Ishikawa (cell line): ENCODE measurements around the gene SF3B1.

Experiments used
- CEBPB ChIP-seq: IDR thresholded peaks from 2 replicates; pipeline ENCODE4 v1.6.1; 2012
- CREB1 ChIP-seq: IDR thresholded peaks from 2 replicates; pipeline ENCODE4 v1.6.1; 2012; ENCODE audit warnings: low read depth
- EGR1 ChIP-seq: IDR thresholded peaks from 2 replicates; pipeline ENCODE4 v1.6.1; 2012
- EP300 ChIP-seq: IDR thresholded peaks from 2 replicates; pipeline ENCODE4 v1.6.1; 2012; ENCODE audit warnings: borderline replicate concordance
- FOXM1 ChIP-seq: IDR thresholded peaks from 2 replicates; pipeline ENCODE4 v1.6.1; 2012; ENCODE audit warnings: low read depth, borderline replicate concordance
- MAX ChIP-seq: IDR thresholded peaks from 2 replicates; pipeline ENCODE4 v1.6.1; 2012
- NFIC ChIP-seq: IDR thresholded peaks from 2 replicates; pipeline ENCODE4 v1.6.1; 2012
- RAD21 ChIP-seq: IDR thresholded peaks from 2 replicates; pipeline ENCODE4 v1.6.1; 2012; ENCODE audit warnings: low read depth
- REST ChIP-seq: IDR thresholded peaks from 2 replicates; pipeline ENCODE4 v1.6.1; 2012; ENCODE audit warnings: low read depth, mild to moderate bottlenecking
- TAF1 ChIP-seq: IDR thresholded peaks from 2 replicates; pipeline ENCODE4 v1.6.1; 2012; ENCODE audit warnings: low read depth, mild to moderate bottlenecking
- TCF12 ChIP-seq: IDR thresholded peaks from 2 replicates; pipeline ENCODE4 v1.6.1; 2012; ENCODE audit warnings: low read depth
- TEAD4 ChIP-seq: IDR thresholded peaks from 2 replicates; pipeline ENCODE4 v1.6.1; 2012
- USF1 ChIP-seq: IDR thresholded peaks from 2 replicates; pipeline ENCODE4 v1.6.1; 2012
- YY1 ChIP-seq: IDR thresholded peaks from 2 replicates; pipeline ENCODE4 v1.6.1; 2012; ENCODE audit warnings: low read depth
- ZBTB7A ChIP-seq: IDR thresholded peaks from 2 replicates; pipeline ENCODE4 v1.6.1; 2012; ENCODE audit warnings: low read depth

Gene SF3B1

GRCh38 chr2:197360744-197361156 lies 74.1 kb downstream of the SF3B1 start:
- TF ChIP-seq TAF1, result no peak
- TF ChIP-seq YY1, result no peak
- no peak for TF ChIP-seq CEBPB
- TF ChIP-seq USF1, result no peak
- TF ChIP-seq FOXM1, result no peak
- TF ChIP-seq CREB1, result no peak
- no peak for TF ChIP-seq REST
- TF ChIP-seq TCF12, result no peak
- no peak for TF ChIP-seq TEAD4
- TF ChIP-seq EP300, result no peak

- TF ChIP-seq RAD21 (no peak), EGR1 (no peak), MAX (no peak), TEAD4 (no peak), CEBPB (no peak), CREB1 (no peak), EP300 (no peak), YY1 (no peak), NFIC (no peak), FOXM1 (no peak), REST (no peak), TAF1 (no peak), USF1 (no peak), ZBTB7A (no peak), TCF12 (no peak)
Observed at GRCh38 chr2:197359859-197360258, 75.0 kb downstream of the SF3B1 start.

GRCh38 chr2:197358931-197359330 lies 75.9 kb downstream of the SF3B1 start:
- TF ChIP-seq RAD21 (no peak), YY1 (no peak), CREB1 (no peak), EP300 (no peak), TEAD4 (no peak), REST (no peak), FOXM1 (no peak), CEBPB (no peak), EGR1 (no peak), USF1 (no peak), NFIC (no peak), MAX (no peak), ZBTB7A (no peak)

GRCh38 chr2:197357986-197358385 lies 76.8 kb downstream of the SF3B1 start:
- TF ChIP-seq MAX (no peak), EP300 (no peak), NFIC (no peak), CREB1 (no peak), TAF1 (no peak), ZBTB7A (no peak), EGR1 (no peak), YY1 (no peak), CEBPB (no peak), TCF12 (no peak), USF1 (no peak), TEAD4 (no peak), FOXM1 (no peak), RAD21 (no peak), REST (no peak)
